Left lung (tissue), 10 donors: ENCODE results near the gene TOX2. TPM values are rescaled to one million over a fixed set of nuclear protein-coding genes. Genes with fewer than 3 reads are reported as not detected.
A peak's percentile ranks its signal among the peaks of the same experiment; 100 is the strongest.

Experiments used
- ATAC-seq: fragments of 200-7000 bp; cut with Tn5 transposase; one replicate; pipeline ENCODE4 v1.9.1; 2020; ENCODE audit warnings: moderate library complexity
- DNase-seq, 4 donors: peaks; one replicate each; pipeline ENCODE4 v3.0.0-alpha.2; 2013 to 2020
- H3K27ac ChIP-seq, 2 donors: fragments of 200-600 bp; sonication (generic) in 1 of 2; one replicate each; pipeline versions ENCODE4 v1.5.0 to v1.8.0; 2020 to 2021
- H3K27me3 ChIP-seq, 2 donors: fragments of 200-600 bp; sonication (generic) in 1 of 2; one replicate each; pipeline versions ENCODE4 v1.5.0 to v1.8.0; 2020 to 2021
- H3K36me3 ChIP-seq, 2 donors: fragments of 200-600 bp; sonication (generic) in 1 of 2; one replicate each; pipeline versions ENCODE4 v1.5.0 to v1.8.0; 2020 to 2021
- H3K4me1 ChIP-seq, 2 donors: fragments of 200-600 bp; one replicate each; pipeline ENCODE4 v1.8.0; 2021
- H3K4me3 ChIP-seq, 2 donors: fragments of 200-600 bp; sonication (generic) in 1 of 2; one replicate each; pipeline versions ENCODE4 v1.5.0 to v1.8.0; 2020 to 2021; ENCODE audit warnings: mild to moderate bottlenecking in 1 of 2
- H3K9me3 ChIP-seq, 2 donors: fragments of 200-600 bp; sonication (generic) in 1 of 2; one replicate each; pipeline versions ENCODE4 v1.5.0 to v1.8.0; 2020 to 2021
- CTCF ChIP-seq, 2 donors: fragments of 200-600 bp; sonication (generic) in 1 of 2; IDR thresholded peaks; one replicate each; pipeline versions ENCODE4 v1.5.0 to v1.8.0; 2021; ENCODE audit warnings: antibody characterized with exemption in 2 of 2
- intact Hi-C, 2 donors: fragments of 100-400 bp; cut with DNase I; formaldehyde crosslinking; loops; one replicate each; pipeline versions ENCODE4 v1.11.2 to v1.14.2; 2022
- polyA plus RNA-seq, 6 donors: library from polyadenylated mRNA; unstranded; fragments of 120-200 nt; gene quantifications; one replicate each; pipeline ENCODE4 v1.2.1, GENCODE V29; 2013; ENCODE audit not compliant: insufficient read length in 6 of 6
- total RNA-seq, 2 donors: library from RNA; stranded (reverse); fragmentation: NEBNext Ultra II Directional; extraction: Animal tissue kit (Norgen Biotek cat#: 25700); gene quantifications; one replicate each; pipeline ENCODE4 v1.2.1, GENCODE V29; 2021
- donor health status: DM: no; HTN: yes; CAD: no.
- donor health status: DM: no; HTN: no; CAD: no.

TOX2 gene
- total and polyA plus RNA-seq, 8 donors = 14.5 to 61.1 (median 41.3) TPM

GRCh38 chr20:43900496-43900895 is 14.2 kb upstream of the TOX2 start:
- Histone ChIP-seq H3K4me1 (peaks cover 0 to 2% of the 10 kb centered on the region in 2 donors), H3K27me3 (peaks cover 0 to 5% of the 10 kb centered on the region in 2 donors), H3K27ac (peak overlapping the region in 1 of 2 donors; percentile 33), H3K9me3 (peaks cover 0 to 8% of the 10 kb centered on the region in 2 donors), H3K36me3 (no peaks in the 10 kb centered on the region), H3K4me3 (no peak overlapping the region)
- intact Hi-C loops = no loop called here
- ATAC-seq = no peak
- TF ChIP-seq CTCF (IDR thresholded peaks at IDR 0.05) = no peak
- peak in 2 of 4 donors; percentile 77 to 85 for DNase-seq

- no peak for TF ChIP-seq CTCF (IDR thresholded peaks at IDR 0.05)
- peaks cover 0 to 2% of the 10 kb centered on the region in 2 donors for H3K4me1 ChIP-seq
- H3K27ac ChIP-seq = no peak overlapping the region
- H3K4me3 ChIP-seq = no peak overlapping the region
- H3K27me3 ChIP-seq = peaks cover 0 to 5% of the 10 kb centered on the region in 2 donors
- ATAC-seq (no peak), DNase-seq (no peak)
- H3K36me3 ChIP-seq = no peaks in the 10 kb centered on the region
- H3K9me3 ChIP-seq = peaks cover 0 to 8% of the 10 kb centered on the region in 2 donors
- intact Hi-C loops = no loop called here
Measured at GRCh38 chr20:43901296-43901695, 13.4 kb upstream of the TOX2 start.

- no peaks in the 10 kb centered on the region for H3K36me3 ChIP-seq
- peaks cover 0 to 2% of the 10 kb centered on the region in 2 donors for H3K4me1 ChIP-seq
- H3K27me3 ChIP-seq = peaks cover 0 to 4% of the 10 kb centered on the region in 2 donors
- H3K4me3 ChIP-seq = no peak overlapping the region
- ATAC-seq (no peak), DNase-seq (peak in 1 of 4 donors; percentile 19)
- peaks cover 0 to 21% of the 10 kb centered on the region in 2 donors for H3K9me3 ChIP-seq
- intact Hi-C loops = no loop called here
- H3K27ac ChIP-seq = no peak overlapping the region
- no peak for TF ChIP-seq CTCF (IDR thresholded peaks at IDR 0.05)
Measured at GRCh38 chr20:43903953-43904826, 10.5 kb upstream of the TOX2 start.

- Histone ChIP-seq H3K9me3 (peaks cover 0 to 21% of the 10 kb centered on the region in 2 donors), H3K36me3 (no peaks in the 10 kb centered on the region), H3K27ac (no peak overlapping the region), H3K4me1 (peaks cover 0 to under 1% of the 10 kb centered on the region in 2 donors), H3K27me3 (no peaks in the 10 kb centered on the region), H3K4me3 (no peak overlapping the region)
- intact Hi-C loops = no loop called here
- ATAC-seq (no peak), DNase-seq (no peak)
- TF ChIP-seq CTCF (IDR thresholded peaks at IDR 0.05) = no peak
Measured at GRCh38 chr20:43904827-43905177, 9.8 kb upstream of the TOX2 start.

- intact Hi-C loops = no loop called here
- DNase-seq (no peak), ATAC-seq (no peak)
- Histone ChIP-seq H3K9me3 (peaks cover 0 to 13% of the 10 kb centered on the region in 2 donors), H3K27ac (no peak overlapping the region), H3K36me3 (no peaks in the 10 kb centered on the region), H3K4me1 (no peaks in the 10 kb centered on the region), H3K27me3 (peaks cover 0 to under 1% of the 10 kb centered on the region in 2 donors), H3K4me3 (no peak overlapping the region)
- TF ChIP-seq CTCF (IDR thresholded peaks at IDR 0.05) = no peak
Measured at GRCh38 chr20:43906505-43907034, 8.1 kb upstream of the TOX2 start.
